Measurements from ENCODE around the gene CUBN. TPM values are rescaled to one million over a fixed set of nuclear protein-coding genes. Genes with fewer than 3 reads are reported as not detected.

CUBN gene
- total RNA-seq, 2 experiments from 2014 or later: 7.9 to 9.2 TPM

DNA sequence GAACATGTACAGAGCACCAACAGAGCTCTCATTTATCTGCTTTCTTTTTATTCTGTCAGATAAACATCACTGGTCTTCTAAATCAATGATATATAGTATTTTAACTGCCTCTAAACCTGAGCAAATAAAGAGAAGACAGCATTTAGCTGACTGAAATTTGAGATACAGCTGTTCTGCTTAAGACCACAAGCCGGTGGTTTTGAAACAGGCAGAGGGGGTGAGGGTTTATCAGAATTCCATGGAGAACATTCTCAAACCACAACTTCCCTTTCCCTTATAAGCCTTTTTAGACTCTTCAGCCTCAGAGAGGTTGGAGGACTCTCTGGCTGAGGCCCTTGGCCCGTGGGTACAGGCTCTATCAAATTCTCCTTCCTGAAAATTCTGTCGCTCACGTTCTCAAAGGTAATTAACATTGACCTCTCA is 225.0 kb downstream of the CUBN start:
- ChIA-PET CTCF (interaction anchor here (1.2 kb wide), 1 partner anchor 19 kb away, joined by 3 read pairs; no protein-coding TSS in a partner anchor), POLR2A (no interaction called here)
- DNase-seq (no peak), ATAC-seq (ENCODE audit: poor library complexity) (no peak)
- Mint-ChIP-seq H3K4me3 (no peak overlapping the region), H3K36me3 (ENCODE audit: low read depth) (peaks cover 22% of the 10 kb centered on the region), H3K27me3 (no peaks in the 10 kb centered on the region), H3K4me1 (ENCODE audit: low read depth) (no peaks in the 10 kb centered on the region), H3K9me3 (no peaks in the 10 kb centered on the region), H3K27ac (no peak overlapping the region)
- Histone ChIP-seq H3K36me3 (ENCODE audit: insufficient read depth, low read length) (no peaks in the 10 kb centered on the region), H3K27ac (ENCODE audit: low read depth in 1 of 2, low read length in 2 of 2) (no peak overlapping the region), H3K27me3 (ENCODE audit: control insufficient read depth in 1 of 2, insufficient read depth in 2 of 2, low read length in 2 of 2) (no peaks in the 10 kb centered on the region), H3K9me3 (ENCODE audit: control insufficient read depth in 1 of 2, insufficient read depth in 1 of 2, low read length in 2 of 2) (no peaks in the 10 kb centered on the region), H3K4me3 (ENCODE audit: low read length) (no peak overlapping the region), H3K4me1 (ENCODE audit: insufficient read depth, low read length) (no peaks in the 10 kb centered on the region)
- TF ChIP-seq, protein P1, sequence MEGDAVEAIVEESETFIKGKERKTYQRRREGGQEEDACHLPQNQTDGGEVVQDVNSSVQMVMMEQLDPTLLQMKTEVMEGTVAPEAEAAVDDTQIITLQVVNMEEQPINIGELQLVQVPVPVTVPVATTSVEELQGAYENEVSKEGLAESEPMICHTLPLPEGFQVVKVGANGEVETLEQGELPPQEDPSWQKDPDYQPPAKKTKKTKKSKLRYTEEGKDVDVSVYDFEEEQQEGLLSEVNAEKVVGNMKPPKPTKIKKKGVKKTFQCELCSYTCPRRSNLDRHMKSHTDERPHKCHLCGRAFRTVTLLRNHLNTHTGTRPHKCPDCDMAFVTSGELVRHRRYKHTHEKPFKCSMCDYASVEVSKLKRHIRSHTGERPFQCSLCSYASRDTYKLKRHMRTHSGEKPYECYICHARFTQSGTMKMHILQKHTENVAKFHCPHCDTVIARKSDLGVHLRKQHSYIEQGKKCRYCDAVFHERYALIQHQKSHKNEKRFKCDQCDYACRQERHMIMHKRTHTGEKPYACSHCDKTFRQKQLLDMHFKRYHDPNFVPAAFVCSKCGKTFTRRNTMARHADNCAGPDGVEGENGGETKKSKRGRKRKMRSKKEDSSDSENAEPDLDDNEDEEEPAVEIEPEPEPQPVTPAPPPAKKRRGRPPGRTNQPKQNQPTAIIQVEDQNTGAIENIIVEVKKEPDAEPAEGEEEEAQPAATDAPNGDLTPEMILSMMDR (IDR thresholded peaks at IDR 0.05): no peak
- intact Hi-C loops (cut with DNase I, micrococcal nuclease): no loop called here

DNA sequence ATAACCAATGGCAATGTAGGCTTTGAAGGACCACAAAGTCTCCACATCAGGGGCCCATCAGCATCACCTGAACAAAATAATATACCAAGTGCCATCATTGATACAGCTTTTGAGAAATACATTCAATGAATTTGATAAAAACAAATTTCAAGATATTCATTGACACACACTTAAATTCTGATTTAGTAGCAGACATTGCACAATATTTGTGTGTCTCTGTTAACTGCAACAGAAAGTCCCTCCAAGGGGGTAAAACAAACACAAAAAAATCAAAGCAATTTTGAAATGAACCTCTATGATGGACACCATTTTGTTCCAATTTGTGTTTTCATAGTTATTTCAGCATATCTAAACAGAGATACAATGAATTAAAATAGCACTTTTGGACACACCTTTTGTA is 225.6 kb downstream of the CUBN start:
- Histone ChIP-seq H3K27me3 (ENCODE audit: control insufficient read depth in 1 of 2, insufficient read depth in 2 of 2, low read length in 2 of 2) (no peaks in the 10 kb centered on the region), H3K4me3 (ENCODE audit: low read length) (no peak overlapping the region), H3K9me3 (ENCODE audit: control insufficient read depth in 1 of 2, insufficient read depth in 1 of 2, low read length in 2 of 2) (no peaks in the 10 kb centered on the region), H3K36me3 (ENCODE audit: insufficient read depth, low read length) (no peaks in the 10 kb centered on the region), H3K27ac (ENCODE audit: low read depth in 1 of 2, low read length in 2 of 2) (no peak overlapping the region), H3K4me1 (ENCODE audit: insufficient read depth, low read length) (no peaks in the 10 kb centered on the region)
- ATAC-seq (ENCODE audit: poor library complexity): no peak
- ChIA-PET POLR2A (no interaction called here), CTCF (interaction anchor here (1.2 kb wide), 1 partner anchor 18 kb away, joined by 3 read pairs; no protein-coding TSS in a partner anchor)
- intact Hi-C loops (cut with DNase I, micrococcal nuclease): no loop called here
- Mint-ChIP-seq H3K27ac (no peak overlapping the region), H3K4me1 (ENCODE audit: low read depth) (no peaks in the 10 kb centered on the region), H3K9me3 (no peaks in the 10 kb centered on the region), H3K27me3 (no peaks in the 10 kb centered on the region), H3K4me3 (no peak overlapping the region), H3K36me3 (ENCODE audit: low read depth) (peaks cover 28% of the 10 kb centered on the region)
- TF ChIP-seq, protein P1 (IDR thresholded peaks at IDR 0.05): no peak
- no peak for DNase-seq

DNA sequence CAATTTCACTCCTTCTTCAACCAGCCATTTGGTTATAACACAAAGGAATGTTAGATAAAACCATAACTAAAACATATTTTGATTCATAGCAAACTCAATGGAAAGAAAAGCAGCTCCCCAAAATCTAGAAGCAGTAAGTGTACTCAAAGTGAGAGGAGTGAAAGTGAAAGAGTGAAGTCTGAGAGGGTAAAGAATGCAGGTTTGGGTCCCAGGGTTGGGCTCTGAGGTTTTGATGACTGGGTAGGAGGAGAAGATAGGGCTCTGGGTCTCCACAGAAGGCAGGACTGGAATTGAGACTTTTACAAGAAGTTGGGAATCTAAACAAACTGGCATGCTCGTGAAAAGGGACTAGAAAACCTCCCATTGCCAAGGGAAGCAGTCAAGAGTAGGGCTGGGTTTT is 227.0 kb downstream of the CUBN start:
- CTCF ChIA-PET: no interaction called here

More for the DNA sequence above, 227.0 kb downstream of the CUBN start:
- no peak overlapping the region for H3K4me3 ChIP-seq (ENCODE audit: low read length)
- Mint-ChIP-seq H3K36me3 (ENCODE audit: low read depth) (peaks cover 36% of the 10 kb centered on the region), H3K4me3 (no peak overlapping the region), H3K4me1 (ENCODE audit: low read depth) (no peaks in the 10 kb centered on the region), H3K27ac (no peak overlapping the region), H3K9me3 (no peaks in the 10 kb centered on the region), H3K27me3 (no peaks in the 10 kb centered on the region)
- H3K9me3 ChIP-seq (ENCODE audit: control insufficient read depth in 1 of 2, insufficient read depth in 1 of 2, low read length in 2 of 2): no peaks in the 10 kb centered on the region
- no peaks in the 10 kb centered on the region for H3K4me1 ChIP-seq (ENCODE audit: insufficient read depth, low read length)
- no peak for ATAC-seq (ENCODE audit: poor library complexity)
- DNase-seq: peak in 1 of 14 experiments; percentile 18
- no peaks in the 10 kb centered on the region for H3K36me3 ChIP-seq (ENCODE audit: insufficient read depth, low read length)
- POLR2A ChIA-PET: interaction anchor here (1.1 kb wide), 1 partner anchor 330 kb away, joined by 3 read pairs; no protein-coding TSS in a partner anchor
- TF ChIP-seq, protein P1 (IDR thresholded peaks at IDR 0.05): no peak
- H3K27ac ChIP-seq (ENCODE audit: low read depth in 1 of 2, low read length in 2 of 2): no peak overlapping the region
- H3K27me3 ChIP-seq (ENCODE audit: control insufficient read depth in 1 of 2, insufficient read depth in 2 of 2, low read length in 2 of 2): no peaks in the 10 kb centered on the region
- intact Hi-C loops (cut with DNase I, micrococcal nuclease): no loop called here

All from CD4-positive, alpha-beta T cell (primary cell).